ENCODE measurements around the gene ABCC2. TPM values are rescaled to one million over a fixed set of nuclear protein-coding genes. Genes with fewer than 3 reads are reported as not detected.
A peak's percentile ranks its signal among the peaks of the same experiment; 100 is the strongest.

ABCC2 gene
- total and polyA plus RNA-seq, 2 of the 4 experiments (the other 2 are of a cell fraction): 0.21 to 0.36 TPM

DNA sequence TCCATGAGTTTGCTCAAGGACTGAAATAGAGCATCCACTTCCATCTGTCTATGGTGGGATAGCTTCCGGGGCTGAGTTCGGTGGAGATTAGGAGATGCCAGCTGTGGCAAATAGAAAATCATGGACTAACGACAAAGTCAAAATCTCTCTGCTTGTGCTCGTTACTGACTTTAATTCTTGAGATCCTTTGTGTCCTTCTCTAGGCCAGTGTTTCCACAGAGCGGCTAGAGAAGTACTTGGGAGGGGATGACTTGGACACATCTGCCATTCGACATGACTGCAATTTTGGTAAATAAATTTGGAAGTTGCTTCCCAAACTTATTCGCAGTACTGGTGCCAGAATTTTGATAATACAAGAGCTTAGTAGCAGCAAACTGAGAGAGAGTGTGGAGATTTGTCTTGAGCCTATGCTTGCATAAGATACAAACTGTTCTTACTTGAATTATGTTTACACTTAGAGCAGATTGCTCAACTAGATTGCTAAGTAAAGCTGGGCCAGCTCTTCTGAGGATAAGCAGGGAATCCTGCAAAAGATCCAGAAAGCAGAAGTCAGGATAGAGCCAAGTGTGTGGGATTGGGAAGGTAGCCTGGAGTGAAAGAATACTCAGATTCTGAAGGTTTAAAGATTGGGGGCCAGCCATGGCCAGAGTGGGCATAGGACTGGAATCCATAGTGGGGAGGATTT, 27.6 kb downstream of the ABCC2 start:
- peak; percentile 95 for ATAC-seq (ENCODE audit: low read depth)
- Histone ChIP-seq H3K4me3 (ENCODE audit: insufficient read depth, low read depth, low read length) (no peak overlapping the region), H3K36me3 (ENCODE audit: control insufficient read depth, insufficient read depth, low read length) (no peaks in the 10 kb centered on the region), H3K9ac (ENCODE audit: low read depth, low read length) (no peak overlapping the region), H2AK5ac (ENCODE audit: low read depth, low read length) (no peak overlapping the region), H3K9me3 (ENCODE audit: control insufficient read depth, insufficient read depth, low read length) (no peaks in the 10 kb centered on the region), H2AK9ac (replicated peaks; ENCODE audit: low read depth, low read length, poor library complexity) (no peak overlapping the region), H4K8ac (ENCODE audit: low read depth in 2 of 2, low read length in 2 of 2) (no peak overlapping the region), H2BK15ac (ENCODE audit: low read depth, low read length) (no peak overlapping the region), H3K4me2 (ENCODE audit: low read depth, low read length) (peak overlapping the region; percentile 53; the same call in 1 of the 2 replicates), H2BK5ac (ENCODE audit: low read depth, low read length, poor library complexity, severe bottlenecking) (no peak overlapping the region), H3K9me1 (ENCODE audit: insufficient read depth, low read length) (no peaks in the 10 kb centered on the region), H3K14ac (replicated peaks; ENCODE audit: low read depth, low read length) (no peak overlapping the region), H3K56ac (ENCODE audit: extremely low read depth, insufficient read depth, low read length) (no peak overlapping the region), H4K5ac (ENCODE audit: low read depth, low read length) (no peak overlapping the region; the same call in 1 of the 2 replicates), H3K27me3 (ENCODE audit: control insufficient read depth, insufficient read depth, low read length) (no peaks in the 10 kb centered on the region), H4K20me1 (ENCODE audit: insufficient read depth, low read length) (no peaks in the 10 kb centered on the region), H4K91ac (ENCODE audit: insufficient read depth, low read depth, low read length) (no peak overlapping the region), H2BK120ac (ENCODE audit: low read depth, low read length) (no peak overlapping the region), H3K4ac (ENCODE audit: low read depth, low read length) (no peak overlapping the region), H3K23ac (ENCODE audit: low read depth, low read length) (no peak overlapping the region), H3K18ac (ENCODE audit: low read depth, low read length) (no peak overlapping the region; the same call in 1 of the 2 replicates), H2AFZ (replicated peaks; ENCODE audit: low read length, poor library complexity) (no peak overlapping the region), H3K27ac (ENCODE audit: insufficient read depth, low read length) (peak overlapping the region; percentile 49; the same call in 1 of the 2 replicates), H3K79me1 (ENCODE audit: low read depth in 1 of 2, low read length in 2 of 2) (no peaks in the 10 kb centered on the region), H2BK20ac (ENCODE audit: low read depth, low read length) (peak overlapping the region; percentile 8; the same call in 1 of the 2 replicates), H3K4me1 (ENCODE audit: control insufficient read depth, insufficient read depth, low read length) (peaks cover 5% of the 10 kb centered on the region; the same call in 1 of the 2 replicates)
- POLR2A ChIA-PET (ENCODE audit: unreplicated experiment): no interaction called here
- peak; percentile 60 for DNase-seq
- BruUV-seq (replicated peaks): no TSS peak
- peak; percentile 82 for TF ChIP-seq CEBPB (IDR thresholded peaks at IDR 0.05; ENCODE audit: low read depth, low read length)
- TF ChIP-seq BHLHE40 (IDR thresholded peaks at IDR 0.05; ENCODE audit: low read depth, low read length): no peak
- in situ Hi-C loops (cut with MboI; ENCODE audit: low sequenced_read_pairs) (no loop called here), dilution Hi-C loops (cut with HindIII; ENCODE audit: low sequenced_read_pairs, unreplicated experiment) (no loop called here), intact Hi-C loops (cut with micrococcal nuclease) (no loop called here)
- CTCF ChIA-PET: interaction anchor here (0.5 to 1.4 kb wide), 2 partner anchors 36 to 118 kb away, joined by 3 to 6 read pairs; no protein-coding TSS in a partner anchor
- 65% methylated on average over 3 of the region's 7 CpGs; no CpG with 5 or more reads in 1 of the 2 experiments for WGBS, 2 experiments (ENCODE audit: extremely low coverage in 2 of 2, insufficient read length in 1 of 2)

All from IMR-90 (cell line).